Glutamatergic neuron (in vitro differentiated cells): ENCODE measurements around the gene RDH13. TPM values are rescaled to one million over a fixed set of nuclear protein-coding genes. Genes with fewer than 3 reads are reported as not detected.
"Not testable (repeated sequence)": the region's sequence is repeated elsewhere in the genome, so short reads cannot be mapped to it uniquely, and the experiment has no call there.

Experiments used
- DNase-seq: peaks from one replicate; pipeline ENCODE4 v3.0.0; 2022
- H3K27ac Mint-ChIP-seq: one replicate; pipeline ENCODE4 v1.8.0; 2020; ENCODE audit warnings: mild to moderate bottlenecking, mixed read lengths, inconsistent platforms; ENCODE audit not compliant: unreplicated experiment
- H3K27me3 Mint-ChIP-seq: one replicate; pipeline ENCODE4 v1.8.0; 2020; ENCODE audit warnings: mild to moderate bottlenecking, moderate library complexity, mixed read lengths, inconsistent platforms; ENCODE audit not compliant: unreplicated experiment
- H3K36me3 Mint-ChIP-seq: one replicate; pipeline ENCODE4 v1.8.0; 2020; ENCODE audit warnings: mild to moderate bottlenecking, mixed read lengths, inconsistent platforms; ENCODE audit not compliant: unreplicated experiment
- H3K4me1 Mint-ChIP-seq: one replicate; pipeline ENCODE4 v1.8.0; 2020; ENCODE audit warnings: mild to moderate bottlenecking, low read depth, mixed read lengths, inconsistent platforms; ENCODE audit not compliant: unreplicated experiment
- H3K4me3 Mint-ChIP-seq: one replicate; pipeline ENCODE4 v1.8.0; 2020; ENCODE audit warnings: mild to moderate bottlenecking, mixed read lengths, inconsistent platforms; ENCODE audit not compliant: unreplicated experiment
- H3K9me3 Mint-ChIP-seq: one replicate; pipeline ENCODE4 v1.8.0; 2020; ENCODE audit warnings: mild to moderate bottlenecking, moderate library complexity, mixed read lengths, inconsistent platforms; ENCODE audit not compliant: unreplicated experiment
- CTCF ChIP-seq: fragments of 200-600 bp; sonication (generic); IDR thresholded peaks from one replicate; pipeline ENCODE4 v1.5.0; 2021; ENCODE audit not compliant: partially characterized antibody, unreplicated experiment
- total RNA-seq: library from RNA; stranded (reverse); fragmentation: NEBNext Ultra II Directional; extraction: Animal tissue kit (Norgen Biotek cat#: 25700); gene quantifications from one replicate; pipeline ENCODE4 v1.2.1, GENCODE V29; 2021; ENCODE audit not compliant: unreplicated experiment

Gene RDH13
- total RNA-seq, 1 donor from 2014 or later: 17.9 TPM

GRCh38 chr19:55005684-55006488, 57.1 kb downstream of the RDH13 start:
- H3K27me3 Mint-ChIP-seq: peaks cover 3% of the 10 kb centered on the region
- DNase-seq: no peak
- peaks cover 1% of the 10 kb centered on the region for H3K4me1 Mint-ChIP-seq
- no peak for TF ChIP-seq CTCF
- H3K36me3 Mint-ChIP-seq: peaks cover 16% of the 10 kb centered on the region
- peaks cover 9% of the 10 kb centered on the region for H3K9me3 Mint-ChIP-seq
- H3K4me3 Mint-ChIP-seq: peak overlapping the region; percentile 86
- no peak overlapping the region for H3K27ac Mint-ChIP-seq

GRCh38 chr19:55000761-55001160, 62.2 kb downstream of the RDH13 start:
- Mint-ChIP-seq H3K4me1 (no peaks in the 10 kb centered on the region), H3K4me3 (no peak overlapping the region), H3K27ac (no peak overlapping the region), H3K36me3 (peaks cover 15% of the 10 kb centered on the region), H3K27me3 (peaks cover under 1% of the 10 kb centered on the region), H3K9me3 (peaks cover 4% of the 10 kb centered on the region)
- DNase-seq: no peak
- TF ChIP-seq CTCF: no peak

GRCh38 chr19:54998751-54999239, 64.2 kb downstream of the RDH13 start:
- H3K4me1 Mint-ChIP-seq, DNase-seq, H3K36me3 Mint-ChIP-seq, H3K4me3 Mint-ChIP-seq, H3K9me3 Mint-ChIP-seq, H3K27ac Mint-ChIP-seq, H3K27me3 Mint-ChIP-seq: not testable (repeated sequence)

GRCh38 chr19:54995561-54995960, 67.4 kb downstream of the RDH13 start:
- peaks cover 4% of the 10 kb centered on the region for H3K36me3 Mint-ChIP-seq
- H3K9me3 Mint-ChIP-seq: peaks cover 5% of the 10 kb centered on the region
- no peak for DNase-seq
- TF ChIP-seq CTCF: no peak
- H3K4me1 Mint-ChIP-seq: no peaks in the 10 kb centered on the region
- H3K27me3 Mint-ChIP-seq: peaks cover 2% of the 10 kb centered on the region
- H3K4me3 Mint-ChIP-seq: no peak overlapping the region
- H3K27ac Mint-ChIP-seq: no peak overlapping the region

Other genes starting within 250 kb of the RDH13 start
- not detected for gene KIR3DL1, start 246.7 kb downstream of the RDH13 start, total RNA-seq
- not detected for gene KIR2DS4, start 230.5 kb downstream of the RDH13 start, total RNA-seq
- not detected for gene KIR3DL2, start 212.7 kb downstream of the RDH13 start, total RNA-seq
- not detected for gene FCAR, start 188.9 kb downstream of the RDH13 start, total RNA-seq
- not detected for gene NCR1, start 157.0 kb downstream of the RDH13 start, total RNA-seq
- gene NLRP7, start 115.6 kb downstream of the RDH13 start, total RNA-seq: not detected
- 34.2 TPM for gene NLRP2, start 96.8 kb downstream of the RDH13 start, total RNA-seq
- gene GP6, start 24.9 kb downstream of the RDH13 start, total RNA-seq: 0.42 TPM
- gene EPS8L1, start 12.7 kb upstream of the RDH13 start, total RNA-seq: 114 TPM
- gene PPP1R12C, start 54.5 kb upstream of the RDH13 start, total RNA-seq: 150 TPM
- gene TNNT1, start 86.1 kb upstream of the RDH13 start, total RNA-seq: 19.3 TPM
- gene TNNI3, start 94.6 kb upstream of the RDH13 start, total RNA-seq: 3.3 TPM
- 2.4 TPM for gene DNAAF3, start 103.5 kb upstream of the RDH13 start, total RNA-seq
- gene SYT5, start 117.1 kb upstream of the RDH13 start, total RNA-seq: 23.7 TPM
- 7.4 TPM for gene PTPRH, start 146.4 kb upstream of the RDH13 start, total RNA-seq
- 7.6 TPM for gene TMEM86B, start 165.6 kb upstream of the RDH13 start, total RNA-seq
- 82.3 TPM for gene PPP6R1, start 195.9 kb upstream of the RDH13 start, total RNA-seq
- gene HSPBP1, start 217.0 kb upstream of the RDH13 start, total RNA-seq: 41.5 TPM
- 223 TPM for gene BRSK1, start 220.8 kb upstream of the RDH13 start, total RNA-seq